ENCODE measurements around the gene DEPDC4. TPM values are rescaled to one million over a fixed set of nuclear protein-coding genes. Genes with fewer than 3 reads are reported as not detected.
"Not testable (repeated sequence)": the region's sequence is repeated elsewhere in the genome, so short reads cannot be mapped to it uniquely, and the experiment has no call there.

The DEPDC4 gene
- polyA plus RNA-seq, 1 donor from 2014 or later = 1.2 TPM

DNA sequence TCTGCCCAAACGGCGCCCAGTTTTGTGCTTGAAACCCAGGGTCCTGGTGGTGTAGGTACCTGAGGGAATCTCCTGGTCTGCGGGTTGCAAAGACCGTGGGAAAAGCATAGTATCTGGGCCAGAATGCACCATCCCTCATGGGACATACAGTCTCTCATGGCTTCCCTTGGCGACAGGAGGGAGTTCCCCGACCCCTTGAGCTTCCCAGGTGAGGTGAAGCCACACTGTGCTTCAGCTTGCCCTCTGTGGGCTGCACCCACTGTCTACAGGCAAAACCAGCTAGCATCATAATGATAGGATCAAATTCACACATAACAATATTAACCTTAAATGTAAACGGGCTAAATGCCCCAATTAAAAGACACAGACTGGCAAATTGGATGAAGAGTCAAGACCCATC lies 37.5 kb upstream of the DEPDC4 start:
- not testable (repeated sequence) for H3K4me3 ChIP-seq (ENCODE audit: low read length)

DNA sequence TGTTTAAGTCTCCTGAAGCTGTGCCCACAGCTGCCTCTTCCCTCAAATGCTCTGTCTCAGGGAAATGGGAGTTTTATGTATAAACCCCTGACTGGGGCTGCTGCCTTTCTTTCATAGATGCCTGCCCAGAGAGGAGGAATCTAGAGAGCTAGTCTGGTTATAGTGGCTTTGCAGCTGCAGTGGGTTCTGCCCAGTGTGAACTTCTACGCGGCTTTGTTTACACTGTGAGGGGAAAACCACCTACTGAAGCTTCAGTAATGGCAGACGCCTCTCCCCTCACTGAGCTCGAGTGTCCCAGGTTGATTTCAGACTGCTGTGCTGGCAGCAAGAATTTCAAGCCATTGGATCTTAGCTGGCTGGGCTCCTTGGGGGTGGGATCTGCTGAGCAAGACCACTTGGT lies 37.0 kb upstream of the DEPDC4 start:
- H3K79me2 ChIP-seq (replicated peaks; ENCODE audit: insufficient read depth, low read length) = no peaks in the 10 kb centered on the region
- H3K36me3 ChIP-seq (ENCODE audit: insufficient read depth, low read length) = peaks cover 25% of the 10 kb centered on the region

More for the DNA sequence above, 37.5 kb upstream of the DEPDC4 start:
- peaks cover 27% of the 10 kb centered on the region for H3K36me3 ChIP-seq (ENCODE audit: insufficient read depth, low read length)
- H3K9me3 ChIP-seq (ENCODE audit: low read length); H4K20me1 ChIP-seq (ENCODE audit: insufficient read depth); H3K79me2 ChIP-seq (replicated peaks; ENCODE audit: insufficient read depth, low read length); H2AFZ ChIP-seq (ENCODE audit: low read depth, low read length); H3K4me2 ChIP-seq (ENCODE audit: low read length); H3F3A ChIP-seq (ENCODE audit: insufficient read depth, low read length, poor library complexity, severe bottlenecking); H3K27me3 ChIP-seq (ENCODE audit: insufficient read depth, low read depth, low read length); H3K27ac ChIP-seq (ENCODE audit: low read length); H3K9me2 ChIP-seq (ENCODE audit: insufficient read depth, low read length); H3K9ac ChIP-seq (ENCODE audit: low read length): not testable (repeated sequence)

DNA sequence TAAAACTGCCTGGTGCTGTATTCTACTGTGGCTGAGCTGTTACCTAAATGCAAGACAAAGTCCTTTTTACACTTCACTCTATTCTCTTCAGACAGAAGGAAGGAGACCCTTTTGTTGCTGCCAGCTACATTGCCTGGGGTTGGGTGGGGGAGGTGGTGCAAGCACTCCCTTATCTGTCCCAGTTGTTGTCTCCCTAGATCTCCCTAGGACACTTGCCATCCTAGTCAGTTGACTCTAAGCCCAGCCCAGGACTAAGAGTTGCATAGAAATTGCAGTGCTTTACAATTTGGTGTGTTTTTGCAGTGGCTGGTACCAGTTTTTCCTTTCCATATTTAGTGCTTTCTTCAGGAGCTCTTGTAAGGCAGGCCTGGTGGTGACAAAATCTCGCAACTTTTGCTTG lies 35.2 kb upstream of the DEPDC4 start:
- no peak overlapping the region for H2AFZ ChIP-seq (ENCODE audit: low read depth, low read length)
- H3K27me3 ChIP-seq (ENCODE audit: insufficient read depth, low read depth, low read length) = no peaks in the 10 kb centered on the region
- TF ChIP-seq TAF1 (IDR thresholded peaks at IDR 0.05; ENCODE audit: low read depth) (no peak), SMC3 (conservative IDR thresholded peaks at IDR 0.05; ENCODE audit: poor library complexity) (no peak), EZH2 (IDR thresholded peaks at IDR 0.05; ENCODE audit: borderline replicate concordance, insufficient read depth, low read length, poor library complexity, severe bottlenecking) (no peak), EP300 (conservative IDR thresholded peaks at IDR 0.05; ENCODE audit: poor library complexity, severe bottlenecking) (no peak)
- TF ChIP-seq, protein P1, sequence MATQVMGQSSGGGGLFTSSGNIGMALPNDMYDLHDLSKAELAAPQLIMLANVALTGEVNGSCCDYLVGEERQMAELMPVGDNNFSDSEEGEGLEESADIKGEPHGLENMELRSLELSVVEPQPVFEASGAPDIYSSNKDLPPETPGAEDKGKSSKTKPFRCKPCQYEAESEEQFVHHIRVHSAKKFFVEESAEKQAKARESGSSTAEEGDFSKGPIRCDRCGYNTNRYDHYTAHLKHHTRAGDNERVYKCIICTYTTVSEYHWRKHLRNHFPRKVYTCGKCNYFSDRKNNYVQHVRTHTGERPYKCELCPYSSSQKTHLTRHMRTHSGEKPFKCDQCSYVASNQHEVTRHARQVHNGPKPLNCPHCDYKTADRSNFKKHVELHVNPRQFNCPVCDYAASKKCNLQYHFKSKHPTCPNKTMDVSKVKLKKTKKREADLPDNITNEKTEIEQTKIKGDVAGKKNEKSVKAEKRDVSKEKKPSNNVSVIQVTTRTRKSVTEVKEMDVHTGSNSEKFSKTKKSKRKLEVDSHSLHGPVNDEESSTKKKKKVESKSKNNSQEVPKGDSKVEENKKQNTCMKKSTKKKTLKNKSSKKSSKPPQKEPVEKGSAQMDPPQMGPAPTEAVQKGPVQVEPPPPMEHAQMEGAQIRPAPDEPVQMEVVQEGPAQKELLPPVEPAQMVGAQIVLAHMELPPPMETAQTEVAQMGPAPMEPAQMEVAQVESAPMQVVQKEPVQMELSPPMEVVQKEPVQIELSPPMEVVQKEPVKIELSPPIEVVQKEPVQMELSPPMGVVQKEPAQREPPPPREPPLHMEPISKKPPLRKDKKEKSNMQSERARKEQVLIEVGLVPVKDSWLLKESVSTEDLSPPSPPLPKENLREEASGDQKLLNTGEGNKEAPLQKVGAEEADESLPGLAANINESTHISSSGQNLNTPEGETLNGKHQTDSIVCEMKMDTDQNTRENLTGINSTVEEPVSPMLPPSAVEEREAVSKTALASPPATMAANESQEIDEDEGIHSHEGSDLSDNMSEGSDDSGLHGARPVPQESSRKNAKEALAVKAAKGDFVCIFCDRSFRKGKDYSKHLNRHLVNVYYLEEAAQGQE (IDR thresholded peaks at IDR 0.05; ENCODE audit: borderline replicate concordance) = no peak
- TF ChIP-seq, protein P2, sequence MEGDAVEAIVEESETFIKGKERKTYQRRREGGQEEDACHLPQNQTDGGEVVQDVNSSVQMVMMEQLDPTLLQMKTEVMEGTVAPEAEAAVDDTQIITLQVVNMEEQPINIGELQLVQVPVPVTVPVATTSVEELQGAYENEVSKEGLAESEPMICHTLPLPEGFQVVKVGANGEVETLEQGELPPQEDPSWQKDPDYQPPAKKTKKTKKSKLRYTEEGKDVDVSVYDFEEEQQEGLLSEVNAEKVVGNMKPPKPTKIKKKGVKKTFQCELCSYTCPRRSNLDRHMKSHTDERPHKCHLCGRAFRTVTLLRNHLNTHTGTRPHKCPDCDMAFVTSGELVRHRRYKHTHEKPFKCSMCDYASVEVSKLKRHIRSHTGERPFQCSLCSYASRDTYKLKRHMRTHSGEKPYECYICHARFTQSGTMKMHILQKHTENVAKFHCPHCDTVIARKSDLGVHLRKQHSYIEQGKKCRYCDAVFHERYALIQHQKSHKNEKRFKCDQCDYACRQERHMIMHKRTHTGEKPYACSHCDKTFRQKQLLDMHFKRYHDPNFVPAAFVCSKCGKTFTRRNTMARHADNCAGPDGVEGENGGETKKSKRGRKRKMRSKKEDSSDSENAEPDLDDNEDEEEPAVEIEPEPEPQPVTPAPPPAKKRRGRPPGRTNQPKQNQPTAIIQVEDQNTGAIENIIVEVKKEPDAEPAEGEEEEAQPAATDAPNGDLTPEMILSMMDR (IDR thresholded peaks at IDR 0.05; ENCODE audit: poor library complexity, severe bottlenecking) = no peak
- no peaks in the 10 kb centered on the region for H4K20me1 ChIP-seq (ENCODE audit: insufficient read depth)
- H3K9me2 ChIP-seq (ENCODE audit: insufficient read depth, low read length) = no peaks in the 10 kb centered on the region
- no peak overlapping the region for H3K27ac ChIP-seq (ENCODE audit: low read length)
- no peak overlapping the region for H3K4me2 ChIP-seq (ENCODE audit: low read length)
- H3F3A ChIP-seq (ENCODE audit: insufficient read depth, low read length, poor library complexity, severe bottlenecking) = no peaks in the 10 kb centered on the region
- no peak overlapping the region for H3K9ac ChIP-seq (ENCODE audit: low read length)
- no peaks in the 10 kb centered on the region for H3K79me2 ChIP-seq (replicated peaks; ENCODE audit: insufficient read depth, low read length)
- H3K9me3 ChIP-seq (ENCODE audit: low read length) = peaks cover 7% of the 10 kb centered on the region
- no peak overlapping the region for H3K4me3 ChIP-seq (ENCODE audit: low read length)
- peaks cover 25% of the 10 kb centered on the region for H3K36me3 ChIP-seq (ENCODE audit: insufficient read depth, low read length)

More for the DNA sequence above, 37.0 kb upstream of the DEPDC4 start:
- no peak overlapping the region for H2AFZ ChIP-seq (ENCODE audit: low read depth, low read length)
- no peak for TF ChIP-seq RAD21 (conservative IDR thresholded peaks at IDR 0.05)
- TF ChIP-seq, protein P1 (IDR thresholded peaks at IDR 0.05; ENCODE audit: borderline replicate concordance) = no peak
- TF ChIP-seq TAF1 (IDR thresholded peaks at IDR 0.05; ENCODE audit: low read depth) = no peak
- no peak for TF ChIP-seq EZH2 (IDR thresholded peaks at IDR 0.05; ENCODE audit: borderline replicate concordance, insufficient read depth, low read length, poor library complexity, severe bottlenecking)
- TF ChIP-seq POLR2AphosphoS5 (IDR thresholded peaks at IDR 0.05) = no peak
- TF ChIP-seq, protein P2 (IDR thresholded peaks at IDR 0.05; ENCODE audit: poor library complexity, severe bottlenecking) = no peak
- TF ChIP-seq MXI1 (conservative IDR thresholded peaks at IDR 0.05; ENCODE audit: poor library complexity, severe bottlenecking) = no peak
- no peak overlapping the region for H3K4me2 ChIP-seq (ENCODE audit: low read length)
- H3K9me3 ChIP-seq (ENCODE audit: low read length) = peaks cover 7% of the 10 kb centered on the region
- no peak overlapping the region for H3K9ac ChIP-seq (ENCODE audit: low read length)
- H3K27ac ChIP-seq (ENCODE audit: low read length) = no peak overlapping the region
- H3K27me3 ChIP-seq (ENCODE audit: insufficient read depth, low read depth, low read length) = no peaks in the 10 kb centered on the region
- no peaks in the 10 kb centered on the region for H3F3A ChIP-seq (ENCODE audit: insufficient read depth, low read length, poor library complexity, severe bottlenecking)
- H3K4me3 ChIP-seq (ENCODE audit: low read length) = no peak overlapping the region
- H4K20me1 ChIP-seq (ENCODE audit: insufficient read depth) = no peaks in the 10 kb centered on the region
- H3K9me2 ChIP-seq (ENCODE audit: insufficient read depth, low read length) = no peaks in the 10 kb centered on the region

Measured in neural cell (in vitro differentiated cells).